IPS-18a (cell line): Measurements from ENCODE around the gene STX10.
"Not testable (repeated sequence)": the region's sequence is repeated elsewhere in the genome, so short reads cannot be mapped to it uniquely, and the experiment has no call there.

ENCODE experiments used
- H3K27ac ChIP-seq: one replicate; pipeline ENCODE4 v1.5.1; 2013; ENCODE audit warnings: low read length
- H3K27me3 ChIP-seq: one replicate; pipeline ENCODE4 v1.6.1; 2013; ENCODE audit warnings: mild to moderate bottlenecking, low read length; ENCODE audit not compliant: control insufficient read depth, insufficient read depth
- H3K36me3 ChIP-seq: one replicate; pipeline ENCODE4 v1.6.1; 2013; ENCODE audit warnings: low read depth, low read length; ENCODE audit not compliant: control insufficient read depth
- H3K4me1 ChIP-seq: one replicate; pipeline ENCODE4 v1.6.1; 2013; ENCODE audit warnings: low read depth, low read length; ENCODE audit not compliant: control insufficient read depth
- H3K4me3 ChIP-seq: one replicate; pipeline ENCODE4 v1.5.1; 2013; ENCODE audit warnings: low read length
- H3K9ac ChIP-seq: one replicate; pipeline ENCODE4 v1.6.1; 2013; ENCODE audit warnings: mild to moderate bottlenecking, low read length, moderate library complexity
- H3K9me3 ChIP-seq: one replicate; pipeline ENCODE4 v1.6.1; 2013; ENCODE audit warnings: low read depth, low read length; ENCODE audit not compliant: control insufficient read depth

Gene STX10

GRCh38 chr19:13177584-13177983, 27.4 kb upstream of the STX10 start:
- not testable (repeated sequence) for H3K4me3 ChIP-seq, H3K9ac ChIP-seq, H3K36me3 ChIP-seq, H3K27ac ChIP-seq, H3K27me3 ChIP-seq, H3K4me1 ChIP-seq, H3K9me3 ChIP-seq

GRCh38 chr19:13176345-13176744, 26.2 kb upstream of the STX10 start:
- H3K27ac ChIP-seq, result no peak overlapping the region
- no peaks in the 10 kb centered on the region for H3K36me3 ChIP-seq

GRCh38 chr19:13173139-13173737, 23.1 kb upstream of the STX10 start:
- Histone ChIP-seq H3K9me3 (no peaks in the 10 kb centered on the region), H3K27me3 (no peaks in the 10 kb centered on the region), H3K4me1 (no peaks in the 10 kb centered on the region), H3K4me3 (no peak overlapping the region), H3K27ac (no peak overlapping the region), H3K36me3 (no peaks in the 10 kb centered on the region), H3K9ac (no peak overlapping the region)

More at GRCh38 chr19:13176345-13176744, 26.2 kb upstream of the STX10 start:
- no peaks in the 10 kb centered on the region for H3K27me3 ChIP-seq
- no peak overlapping the region for H3K9ac ChIP-seq
- H3K9me3 ChIP-seq, result no peaks in the 10 kb centered on the region
- no peaks in the 10 kb centered on the region for H3K4me1 ChIP-seq
- no peak overlapping the region for H3K4me3 ChIP-seq

- H3K9ac ChIP-seq, result no peak overlapping the region
- no peaks in the 10 kb centered on the region for H3K36me3 ChIP-seq
- H3K4me1 ChIP-seq, result peaks cover 5% of the 10 kb centered on the region
- H3K27ac ChIP-seq, result no peak overlapping the region
- no peaks in the 10 kb centered on the region for H3K27me3 ChIP-seq
- no peak overlapping the region for H3K4me3 ChIP-seq
- H3K9me3 ChIP-seq, result no peaks in the 10 kb centered on the region
Observed at GRCh38 chr19:13172346-13173138, 22.4 kb upstream of the STX10 start.

GRCh38 chr19:13171146-13171545, 21.0 kb upstream of the STX10 start:
- no peaks in the 10 kb centered on the region for H3K36me3 ChIP-seq
- no peaks in the 10 kb centered on the region for H3K9me3 ChIP-seq
- H3K4me3 ChIP-seq, result no peak overlapping the region
- H3K27me3 ChIP-seq, result no peaks in the 10 kb centered on the region
- H3K4me1 ChIP-seq, result peaks cover 12% of the 10 kb centered on the region
- no peak overlapping the region for H3K9ac ChIP-seq
- no peak overlapping the region for H3K27ac ChIP-seq

- Histone ChIP-seq H3K4me1 (peaks cover 23% of the 10 kb centered on the region), H3K27ac (no peak overlapping the region), H3K36me3 (no peaks in the 10 kb centered on the region), H3K9me3 (no peaks in the 10 kb centered on the region), H3K9ac (no peak overlapping the region), H3K27me3 (no peaks in the 10 kb centered on the region), H3K4me3 (no peak overlapping the region)
Observed at GRCh38 chr19:13169769-13170168, 19.6 kb upstream of the STX10 start.

GRCh38 chr19:13166151-13166550, 16.0 kb upstream of the STX10 start:
- not testable (repeated sequence) for H3K27me3 ChIP-seq, H3K9ac ChIP-seq

GRCh38 chr19:13165162-13165997, 15.2 kb upstream of the STX10 start:
- H3K9ac ChIP-seq, result peak overlapping the region; percentile 92
- H3K27ac ChIP-seq, result peak overlapping the region; percentile 95
- peak overlapping the region; percentile 79 for H3K4me3 ChIP-seq
- peaks cover 36% of the 10 kb centered on the region for H3K4me1 ChIP-seq
- H3K27me3 ChIP-seq, result no peaks in the 10 kb centered on the region
- H3K9me3 ChIP-seq, result no peaks in the 10 kb centered on the region
- H3K36me3 ChIP-seq, result no peaks in the 10 kb centered on the region

More at GRCh38 chr19:13166151-13166550, 16.0 kb upstream of the STX10 start:
- H3K27ac ChIP-seq, H3K4me3 ChIP-seq, H3K9me3 ChIP-seq, H3K36me3 ChIP-seq: not testable (repeated sequence)
- H3K4me1 ChIP-seq, result peaks cover 36% of the 10 kb centered on the region

- Histone ChIP-seq H3K4me1 (peaks cover 36% of the 10 kb centered on the region), H3K9ac (peak overlapping the region; percentile 92), H3K4me3 (peak overlapping the region; percentile 79), H3K36me3 (no peaks in the 10 kb centered on the region), H3K27ac (peak overlapping the region; percentile 95), H3K27me3 (no peaks in the 10 kb centered on the region), H3K9me3 (no peaks in the 10 kb centered on the region)
Observed at GRCh38 chr19:13164343-13165161, 14.4 kb upstream of the STX10 start.

- Histone ChIP-seq H3K36me3 (no peaks in the 10 kb centered on the region), H3K27ac (peak overlapping the region; percentile 95), H3K4me3 (peak overlapping the region; percentile 79), H3K9ac (peak overlapping the region; percentile 92), H3K4me1 (peaks cover 36% of the 10 kb centered on the region), H3K27me3 (no peaks in the 10 kb centered on the region), H3K9me3 (no peaks in the 10 kb centered on the region)
Observed at GRCh38 chr19:13163609-13164342, 13.6 kb upstream of the STX10 start.
